ENCODE data around the gene TUFM. TPM values are rescaled to one million over a fixed set of nuclear protein-coding genes. Genes with fewer than 3 reads are reported as not detected.
A peak's percentile ranks its signal among the peaks of the same experiment; 100 is the strongest.
"Not testable (repeated sequence)": the region's sequence is repeated elsewhere in the genome, so short reads cannot be mapped to it uniquely, and the experiment has no call there.

TUFM gene
- total RNA-seq, 1 donor: 162 TPM

DNA sequence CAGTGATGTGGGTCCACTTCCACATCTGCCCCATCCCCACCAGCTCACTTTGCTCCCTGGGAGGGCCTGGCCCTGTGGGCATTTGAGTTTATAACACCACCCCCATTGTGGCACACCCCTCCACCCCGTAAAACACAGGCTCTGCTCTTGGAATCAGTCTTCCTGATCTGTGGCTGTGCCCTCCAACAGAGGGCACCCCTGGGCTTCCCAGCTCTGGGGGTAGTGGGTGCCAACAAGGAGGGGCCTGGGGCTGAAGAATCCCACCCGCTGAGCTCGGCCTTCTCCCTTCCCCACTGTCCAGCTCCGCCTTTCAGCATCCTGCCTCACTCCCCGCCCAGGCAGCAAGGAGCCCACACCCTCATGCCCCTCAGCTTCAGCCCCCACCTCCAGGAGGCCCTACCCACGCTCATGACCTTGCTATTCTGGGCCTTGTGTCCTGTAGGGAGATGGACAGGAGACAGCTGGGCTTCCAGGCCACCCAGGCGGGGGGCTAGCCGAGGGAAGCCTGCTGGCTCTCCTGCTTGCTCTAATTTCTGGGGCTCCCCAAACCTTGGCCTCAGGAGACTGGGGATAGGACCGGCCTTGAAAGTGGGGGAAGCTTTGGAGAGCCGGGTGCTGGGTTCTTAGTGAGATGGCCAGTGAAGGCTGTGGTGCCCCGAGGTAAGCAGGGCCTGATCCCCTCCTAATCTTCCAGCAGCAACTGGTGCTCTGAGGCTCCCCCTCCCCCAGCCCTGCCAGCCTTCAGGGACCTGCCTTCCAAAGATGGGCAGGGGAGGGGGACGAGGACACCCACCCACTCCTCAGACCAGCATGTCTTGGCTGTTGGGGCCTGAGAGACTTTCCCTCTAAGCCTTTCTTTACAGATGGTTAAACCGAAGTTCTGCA lies 29.2 kb upstream of the TUFM start:
- no peak for DNase-seq (ENCODE audit: low read depth in 2 of 3, low spot score in 2 of 3)

DNA sequence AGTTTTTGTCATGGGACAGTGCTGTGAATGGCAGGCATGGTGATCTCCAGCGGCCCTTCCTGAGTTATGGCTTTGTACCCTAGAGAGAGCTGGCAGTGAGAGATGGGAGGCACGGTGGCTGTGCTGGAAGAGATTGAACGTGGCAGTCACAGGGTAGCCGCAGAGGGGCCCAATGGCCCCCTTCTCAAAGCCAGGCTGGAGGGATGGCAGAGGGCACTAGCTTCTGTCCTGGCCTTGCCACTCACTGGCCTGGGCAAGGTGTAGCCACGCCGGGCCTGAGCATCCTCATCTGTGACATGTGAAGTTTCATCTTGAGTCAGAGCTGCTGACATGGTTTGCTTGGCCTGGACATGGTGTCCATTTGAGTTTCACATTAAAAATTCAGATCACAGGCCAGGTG lies 28.3 kb upstream of the TUFM start:
- no peak for DNase-seq (ENCODE audit: low read depth in 2 of 3, low spot score in 2 of 3)

DNA sequence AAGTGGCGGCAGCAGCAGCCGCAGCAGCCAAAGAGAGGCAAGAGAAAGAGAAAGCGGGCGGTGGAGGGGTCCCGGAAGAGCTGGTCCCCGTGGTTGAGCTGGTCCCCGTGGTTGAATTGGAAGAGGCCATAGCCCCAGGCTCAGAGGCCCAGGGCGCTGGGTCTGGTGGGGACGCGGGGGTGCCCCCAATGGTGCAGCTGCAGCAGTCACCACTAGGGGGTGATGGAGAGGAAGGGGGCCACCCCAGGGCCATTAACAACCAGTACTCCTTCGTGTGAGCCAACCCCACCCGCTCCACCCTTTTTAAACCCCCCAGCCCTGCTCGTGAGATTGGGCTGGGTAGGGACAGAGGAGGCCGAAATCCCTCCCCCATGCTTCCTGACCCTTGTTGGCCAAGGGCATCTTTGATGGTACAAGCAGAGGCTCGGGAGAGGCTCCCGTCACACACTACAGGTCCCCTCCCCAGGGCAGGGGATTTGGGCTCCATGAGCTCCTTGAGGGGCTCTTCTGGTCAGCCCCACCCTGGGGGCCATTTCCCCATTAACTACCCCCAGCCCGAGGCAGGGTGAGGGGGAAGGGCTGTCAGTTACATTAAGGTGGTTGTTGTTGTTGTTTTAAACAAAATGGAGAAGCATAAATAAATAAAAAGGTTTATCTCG lies 27.5 kb upstream of the TUFM start:
- DNase-seq (ENCODE audit: low read depth in 2 of 3, low spot score in 2 of 3): peak in 2 of 3 donors; percentile 42 to 69

DNA sequence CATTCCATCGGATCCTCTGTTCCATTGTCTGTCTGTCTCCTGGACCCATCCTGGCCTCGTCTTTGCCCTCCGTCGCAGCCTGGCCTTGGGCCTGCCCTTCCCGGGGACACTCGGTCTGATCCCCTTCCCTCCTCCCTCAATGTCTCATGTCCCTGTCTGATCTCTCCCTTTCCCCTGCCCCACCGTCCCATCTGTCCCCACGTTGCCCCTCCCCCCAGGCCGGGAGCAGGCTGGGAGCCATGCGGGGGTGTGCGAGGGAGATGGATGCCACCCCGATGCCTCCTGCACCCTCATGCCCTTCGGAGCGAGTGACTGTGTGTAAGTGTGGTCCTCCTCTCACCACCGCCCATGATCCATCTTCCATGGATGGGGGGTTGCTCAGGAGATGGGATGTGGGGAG lies 26.8 kb upstream of the TUFM start:
- no peak for DNase-seq (ENCODE audit: low read depth in 2 of 3, low spot score in 2 of 3)

DNA sequence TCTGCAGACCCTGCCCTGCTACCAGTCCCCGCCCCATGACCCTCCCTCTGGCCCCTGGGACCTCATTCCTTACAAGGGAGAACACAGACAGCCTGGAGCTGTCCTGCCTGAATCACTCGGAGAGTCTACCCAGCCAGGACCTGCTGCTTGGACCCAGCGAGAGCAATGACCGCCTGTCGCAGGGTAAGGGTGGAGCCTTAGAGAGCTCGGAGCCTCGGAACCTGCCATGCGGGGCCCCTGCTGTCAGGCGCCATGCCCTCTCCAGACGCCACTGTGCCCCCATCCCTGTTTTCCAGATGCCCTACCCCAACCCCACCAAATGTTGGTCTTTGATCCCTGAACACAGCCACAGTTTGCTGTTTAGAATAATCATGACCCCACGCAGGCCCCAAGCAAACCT lies 23.1 kb upstream of the TUFM start:
- no peak for DNase-seq (ENCODE audit: low read depth in 2 of 3, low spot score in 2 of 3)

DNA sequence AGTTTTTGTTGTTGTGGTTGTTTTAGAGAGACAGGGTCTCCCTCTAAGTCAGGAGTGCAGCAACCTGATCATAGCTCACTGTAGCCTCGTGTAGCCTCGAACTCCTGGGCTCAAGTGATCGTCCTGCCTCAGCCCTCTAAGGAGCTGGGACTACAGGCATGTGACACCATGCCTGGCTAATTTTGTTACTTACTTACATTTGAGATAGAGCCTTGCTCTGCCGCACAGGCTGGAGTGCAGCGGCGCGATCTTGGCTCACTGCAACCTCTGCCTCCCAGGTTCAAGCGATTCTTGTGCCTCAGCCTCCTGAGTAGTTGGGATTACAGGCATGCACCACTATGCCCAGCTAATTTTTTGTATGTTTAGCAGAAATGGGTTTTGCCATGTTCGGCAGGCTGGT lies 21.5 kb upstream of the TUFM start:
- not testable (repeated sequence) for DNase-seq (ENCODE audit: low read depth in 2 of 3, low spot score in 2 of 3)

DNA sequence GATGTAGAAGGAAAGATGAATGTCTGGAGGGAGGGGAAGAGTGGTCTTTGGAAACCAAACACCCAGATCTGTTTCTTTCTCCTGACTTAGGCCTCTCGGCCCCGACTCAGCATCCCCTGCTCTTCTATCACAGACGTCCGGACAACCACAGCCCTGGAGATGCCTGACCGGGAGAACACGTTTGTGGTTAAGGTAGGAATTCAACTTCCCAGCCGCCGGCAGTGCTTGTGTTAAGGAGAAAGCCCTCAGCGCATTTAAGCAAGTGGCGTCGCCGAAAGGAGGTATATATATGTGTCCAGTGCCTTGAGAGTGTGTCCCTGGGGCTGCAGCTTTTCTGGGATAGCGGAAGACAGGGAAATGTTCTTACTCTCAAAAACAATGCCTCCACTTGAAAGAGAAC lies 21.1 kb upstream of the TUFM start:
- DNase-seq (ENCODE audit: low read depth in 2 of 3, low spot score in 2 of 3): no peak

DNA sequence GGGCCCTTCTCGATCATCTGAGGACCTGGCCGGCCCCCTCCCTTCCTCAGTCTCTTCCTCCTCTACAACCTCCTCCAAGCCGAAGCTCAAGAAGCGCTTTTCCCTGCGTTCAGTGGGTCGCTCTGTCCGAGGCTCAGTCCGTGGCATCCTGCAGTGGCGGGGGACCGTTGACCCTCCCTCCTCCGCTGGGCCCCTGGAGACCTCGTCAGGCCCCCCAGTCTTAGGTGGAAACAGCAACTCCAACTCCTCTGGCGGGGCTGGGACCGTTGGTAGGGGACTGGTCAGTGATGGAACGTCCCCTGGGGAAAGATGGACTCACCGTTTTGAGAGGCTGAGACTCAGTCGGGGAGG lies 20.3 kb upstream of the TUFM start:
- DNase-seq (ENCODE audit: low read depth in 2 of 3, low spot score in 2 of 3): no peak

DNA sequence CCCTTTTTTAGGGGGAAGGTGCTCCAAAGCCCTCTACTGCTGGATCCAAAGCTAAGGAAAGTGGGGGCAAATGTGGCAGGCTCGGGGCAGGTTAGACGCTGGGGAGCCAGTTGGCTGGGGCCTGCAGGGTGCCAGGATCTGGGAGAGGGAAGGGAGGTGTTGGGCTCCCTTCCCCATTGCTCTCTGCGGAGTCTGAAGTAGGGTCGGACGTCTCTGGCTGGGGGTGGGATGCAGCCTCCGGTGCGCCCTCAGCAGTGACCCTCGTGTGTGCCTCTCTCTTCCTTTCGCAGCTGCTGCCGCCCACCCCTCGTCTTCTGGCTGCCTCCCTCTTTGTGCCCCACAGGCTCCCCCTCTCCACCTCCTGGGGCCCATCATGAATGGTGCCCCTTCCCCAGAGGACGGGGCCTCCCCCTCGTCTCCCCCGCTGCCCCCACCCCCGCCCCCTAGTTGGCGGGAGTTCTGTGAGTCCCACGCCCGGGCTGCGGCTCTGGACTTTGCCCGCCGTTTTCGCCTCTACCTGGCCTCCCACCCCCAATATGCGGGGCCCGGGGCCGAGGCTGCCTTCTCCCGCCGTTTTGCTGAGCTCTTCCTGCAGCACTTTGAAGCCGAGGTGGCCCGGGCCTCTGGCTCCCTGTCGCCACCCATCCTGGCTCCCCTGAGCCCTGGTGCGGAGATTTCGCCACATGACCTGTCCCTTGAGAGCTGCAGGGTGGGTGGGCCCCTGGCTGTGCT lies 19.7 kb upstream of the TUFM start:
- DNase-seq (ENCODE audit: low read depth in 2 of 3, low spot score in 2 of 3): no peak

DNA sequence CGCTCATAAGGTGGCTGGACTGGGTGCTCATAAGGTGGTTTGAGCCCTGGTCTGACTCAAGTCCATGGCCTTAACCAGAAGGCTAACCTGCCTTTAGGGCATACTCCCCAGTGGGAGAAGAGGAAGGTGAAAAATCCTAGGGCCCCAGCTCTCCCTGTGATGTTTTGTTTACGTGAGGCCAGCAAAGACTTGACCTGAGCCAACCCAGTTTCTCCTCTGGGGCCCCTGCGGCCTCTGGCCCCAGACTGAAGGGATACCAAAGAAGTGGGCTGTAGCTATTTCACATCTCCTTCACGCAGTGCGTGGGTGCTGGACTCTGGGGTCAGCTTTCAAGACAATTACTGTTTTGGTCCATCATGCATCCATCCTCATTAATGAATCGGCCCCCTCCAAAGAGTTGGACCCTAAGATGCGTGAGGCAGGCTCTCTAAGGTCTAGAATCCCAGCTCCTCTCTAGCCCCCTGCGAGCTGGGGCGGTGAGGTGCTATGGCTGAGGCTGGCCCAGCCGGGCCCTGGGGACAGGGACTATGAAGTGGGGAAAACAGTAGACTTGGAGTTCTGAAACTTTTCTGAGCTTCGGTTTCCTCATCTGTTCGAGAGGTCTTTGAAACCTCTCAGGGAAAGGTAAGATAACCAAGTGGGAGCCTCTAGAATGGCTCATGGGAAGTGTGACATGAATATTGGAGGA lies 19.0 kb upstream of the TUFM start:
- DNase-seq (ENCODE audit: low read depth in 2 of 3, low spot score in 2 of 3): no peak

DNA sequence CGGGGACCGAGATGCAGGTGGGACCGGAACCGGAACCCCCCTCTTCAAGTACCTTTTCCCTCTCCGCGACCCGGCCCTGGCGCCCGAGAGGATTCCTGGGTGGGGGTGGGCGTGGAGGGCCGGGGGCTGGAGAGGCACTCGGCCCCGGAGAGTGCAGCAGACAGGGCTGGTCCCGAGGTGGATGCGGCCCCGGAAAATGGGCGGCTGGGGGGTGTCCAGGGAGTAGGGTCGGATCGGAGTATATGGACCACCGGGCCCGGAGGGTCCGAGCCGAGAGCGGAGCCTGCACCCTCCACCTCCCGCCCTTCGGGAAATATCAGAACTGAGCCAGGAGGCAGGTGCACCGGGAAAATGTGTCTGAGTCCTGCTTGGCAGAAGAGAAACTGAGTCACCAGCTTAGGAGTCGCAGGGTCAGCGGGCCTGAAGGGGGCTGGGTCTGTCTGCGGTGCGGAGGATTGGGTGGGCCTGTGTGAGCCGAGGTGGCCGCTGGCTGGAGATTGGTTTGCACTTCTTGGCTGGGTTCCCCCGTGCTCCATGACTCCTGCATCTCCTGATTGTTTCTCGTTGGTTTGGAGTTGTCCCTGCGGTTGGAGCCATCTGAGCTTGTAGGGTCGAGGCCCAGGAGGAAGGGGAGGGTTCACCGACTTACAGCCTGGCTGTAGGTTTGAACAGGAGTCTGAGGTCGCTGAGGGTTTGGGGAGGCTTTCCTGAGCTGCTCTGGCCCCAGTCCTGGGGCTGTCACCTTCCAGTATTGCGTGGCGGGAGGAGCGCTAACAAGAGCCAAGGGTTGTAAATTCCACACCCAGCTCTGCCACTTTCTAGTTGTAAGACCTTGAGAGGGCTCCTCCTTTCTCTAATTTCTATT lies 18.0 kb upstream of the TUFM start:
- no peak for DNase-seq (ENCODE audit: low read depth in 2 of 3, low spot score in 2 of 3)

DNA sequence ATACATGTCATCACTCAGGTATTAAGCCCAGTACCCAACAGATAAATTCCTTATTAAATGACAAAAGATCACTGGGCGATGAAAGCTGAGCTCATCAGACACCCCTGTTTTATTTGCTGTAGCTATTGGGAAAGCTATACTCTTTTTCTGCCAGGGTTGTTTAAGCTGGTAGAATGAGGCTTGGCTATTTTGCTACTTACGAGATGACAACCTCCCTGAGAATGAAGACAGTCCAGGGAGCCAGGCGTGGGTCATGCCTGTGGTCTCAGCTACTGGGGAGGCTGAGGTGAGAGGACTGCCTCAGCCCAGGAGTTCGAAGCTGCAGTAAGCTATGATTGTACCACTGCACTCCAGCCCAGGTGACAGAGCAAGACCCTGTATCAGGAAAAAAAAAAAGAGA lies 13.2 kb upstream of the TUFM start:
- no peak for DNase-seq (ENCODE audit: low read depth in 2 of 3, low spot score in 2 of 3)

DNA sequence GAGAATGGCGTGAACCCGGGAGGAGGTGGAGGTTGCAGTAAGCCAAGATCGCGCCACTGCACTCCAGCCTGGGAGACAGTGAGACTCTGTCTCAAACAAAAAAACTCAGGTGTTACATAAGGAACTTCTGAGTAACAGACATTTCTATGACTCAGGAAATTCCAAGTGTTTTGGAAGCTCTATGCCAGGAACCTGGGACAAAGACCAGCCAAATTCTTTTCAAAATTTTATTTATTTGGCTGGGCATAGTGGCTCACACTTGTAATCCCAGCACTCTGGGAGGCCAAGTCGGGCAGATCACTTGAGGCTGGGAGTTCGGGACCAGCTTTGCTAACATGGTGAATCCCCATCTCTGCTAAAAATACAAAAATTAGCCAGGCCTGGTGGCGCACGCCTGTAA lies 12.3 kb upstream of the TUFM start:
- no peak for DNase-seq (ENCODE audit: low read depth in 2 of 3, low spot score in 2 of 3)

DNA sequence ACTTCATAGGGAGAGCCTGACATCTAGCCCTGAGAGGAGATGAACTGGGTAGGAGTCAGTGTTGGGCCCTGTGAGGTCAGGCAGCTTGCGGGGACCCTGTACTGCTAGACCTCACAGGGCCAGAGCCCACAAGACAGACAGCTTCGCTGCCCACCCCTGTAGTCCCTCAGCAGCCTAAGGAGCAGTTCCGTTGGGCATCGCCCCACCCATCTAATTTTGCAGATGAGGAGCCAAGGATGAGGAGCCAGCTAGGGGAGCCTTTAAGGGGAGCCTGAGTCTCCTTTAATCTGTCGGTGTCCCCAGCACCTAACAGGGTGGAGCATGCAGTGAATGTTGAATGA lies 755 bp upstream of the TUFM start:
- no peak for DNase-seq (ENCODE audit: low read depth in 2 of 3, low spot score in 2 of 3)

DNA sequence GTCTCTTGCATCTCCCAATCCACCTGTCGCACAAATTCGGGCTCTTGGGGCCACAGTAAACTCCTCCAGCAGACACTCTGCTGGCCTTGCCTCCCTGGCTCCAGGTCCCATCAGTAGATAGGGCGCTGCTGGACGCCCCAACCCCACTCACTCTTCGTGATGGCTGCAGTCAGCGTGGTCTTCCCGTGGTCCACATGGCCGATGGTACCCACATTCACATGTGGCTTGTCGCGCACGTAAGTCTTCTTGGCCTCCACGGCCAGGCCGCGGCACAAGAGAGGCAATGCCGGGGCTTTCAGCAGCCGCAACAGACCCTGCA lies 428 bp downstream of the TUFM start:
- DNase-seq (ENCODE audit: low read depth in 2 of 3, low spot score in 2 of 3): no peak

DNA sequence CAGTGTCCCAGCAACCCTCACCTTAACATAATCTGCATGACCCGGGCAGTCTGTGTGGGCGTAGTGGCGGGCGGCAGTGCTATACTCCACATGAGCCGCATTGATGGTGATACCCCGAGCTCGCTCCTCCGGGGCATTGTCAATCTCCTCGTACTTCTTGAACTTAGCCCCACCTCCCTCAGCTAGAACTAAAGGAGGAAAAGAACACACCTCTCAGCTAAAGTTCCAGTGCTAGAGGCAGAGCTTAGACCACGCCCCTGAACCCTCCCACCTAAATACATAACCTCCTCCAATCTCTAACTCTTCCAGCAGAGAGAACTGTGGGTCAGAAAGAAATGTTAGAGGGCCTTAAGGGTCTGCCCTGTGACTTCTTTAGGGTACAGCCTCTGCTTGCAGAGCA lies 855 bp downstream of the TUFM start:
- peak in 1 of 3 donors; percentile 22 for DNase-seq (ENCODE audit: low read depth in 2 of 3, low spot score in 2 of 3)

DNA sequence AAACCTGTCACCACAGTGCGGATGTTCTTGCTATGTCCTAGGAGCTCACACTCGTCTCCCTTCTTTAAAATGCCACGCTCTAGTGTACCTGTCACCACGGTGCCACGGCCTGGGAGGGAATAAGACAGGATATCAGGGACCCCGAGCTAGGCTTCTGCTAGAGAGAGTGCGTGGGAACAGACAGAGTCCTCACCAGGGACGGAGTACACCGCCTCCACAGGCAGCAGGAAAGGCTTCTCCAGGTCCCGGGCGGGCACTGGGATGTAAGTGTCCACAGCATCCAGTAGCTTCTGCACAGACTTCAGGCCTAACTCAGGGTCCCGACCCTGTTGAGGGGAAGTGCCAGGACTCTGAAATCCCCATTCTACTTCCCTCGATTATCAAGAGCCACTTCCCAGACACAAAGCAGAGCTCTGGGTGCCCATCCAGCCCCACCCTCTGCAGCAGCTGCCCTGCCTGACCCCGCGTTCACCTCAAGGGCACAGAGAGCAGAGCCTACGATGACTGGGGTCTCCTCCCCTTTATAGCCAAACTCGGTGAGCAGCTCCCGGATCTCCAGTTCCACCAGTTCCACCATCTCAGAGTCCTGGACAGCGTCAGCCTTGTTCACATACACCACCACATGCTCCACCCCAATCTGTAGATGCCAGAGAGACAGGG lies 1.8 kb downstream of the TUFM start:
- DNase-seq (ENCODE audit: low read depth in 2 of 3, low spot score in 2 of 3): no peak

DNA sequence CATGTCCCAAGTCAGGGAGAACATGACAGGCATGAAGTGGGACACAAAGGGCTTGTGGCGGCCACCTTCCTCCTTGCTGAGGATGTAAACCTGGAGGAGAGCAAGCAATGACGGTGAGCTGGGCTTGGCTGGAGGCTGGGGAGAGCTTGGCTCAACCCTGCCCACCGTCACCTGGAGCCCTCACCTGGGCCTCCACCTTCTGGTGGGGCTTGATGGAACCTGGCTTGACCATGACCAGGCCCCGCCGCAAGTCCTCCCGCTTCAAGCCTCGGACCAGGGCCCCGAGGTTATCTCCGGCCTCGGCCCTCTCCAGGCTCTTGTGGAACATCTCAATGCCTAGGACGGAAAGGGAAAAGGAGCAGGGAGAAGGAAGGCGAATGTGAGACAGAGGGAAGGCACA lies 2.4 kb downstream of the TUFM start:
- DNase-seq (ENCODE audit: low read depth in 2 of 3, low spot score in 2 of 3): no peak

DNA sequence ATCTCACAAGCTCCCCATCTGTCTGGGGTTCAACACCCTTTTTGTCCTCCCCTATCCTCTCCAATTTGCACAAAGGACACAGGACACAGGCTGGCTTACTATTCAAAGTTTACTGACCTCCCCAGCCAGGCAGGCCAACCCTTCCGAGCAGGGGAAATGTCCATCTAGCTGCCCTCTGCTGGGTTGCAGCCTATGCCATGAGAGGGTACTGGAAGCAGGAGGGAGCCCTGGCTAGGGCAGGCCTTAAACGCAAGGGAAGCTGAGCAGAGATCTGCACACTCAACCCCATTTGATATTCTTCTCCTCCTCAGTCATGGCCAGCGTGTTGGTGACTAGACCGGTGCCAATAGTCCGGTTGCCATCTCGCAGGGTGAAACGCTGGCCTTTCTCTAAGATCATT lies 3.5 kb downstream of the TUFM start:
- DNase-seq (ENCODE audit: low read depth in 2 of 3, low spot score in 2 of 3): no peak

DNA sequence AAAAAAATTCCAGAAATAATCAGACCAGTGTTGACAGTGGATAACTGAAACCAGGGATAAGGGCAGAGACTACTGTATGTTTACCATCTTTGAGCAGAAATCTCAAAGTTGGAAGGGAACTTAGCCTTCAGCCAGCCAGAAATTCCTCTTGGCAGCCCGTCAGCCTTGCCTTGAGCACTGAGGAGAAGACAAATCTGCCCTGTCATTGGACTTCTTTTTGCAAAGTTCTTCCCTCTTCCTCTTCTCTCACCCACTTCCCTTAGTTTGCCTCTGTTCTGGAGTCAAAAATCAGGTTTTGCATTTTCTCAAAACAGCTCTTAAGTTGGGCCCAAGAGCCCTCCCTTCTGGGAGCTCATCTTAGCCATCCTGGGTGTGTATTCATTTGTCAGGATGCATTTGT lies 6.2 kb downstream of the TUFM start:
- no peak for DNase-seq (ENCODE audit: low read depth in 2 of 3, low spot score in 2 of 3)
